Measurements from ENCODE around the gene TRAF3IP1. TPM values are rescaled to one million over a fixed set of nuclear protein-coding genes. Genes with fewer than 3 reads are reported as not detected.

The TRAF3IP1 gene
- total RNA-seq, 1 experiment from 2014 or later, result 18.6 TPM

GRCh38 chr2:238409341-238410199 is 89.3 kb downstream of the TRAF3IP1 start:
- Mint-ChIP-seq H3K27me3 (ENCODE audit: unreplicated experiment) (no peaks in the 10 kb centered on the region), H3K27ac (ENCODE audit: unreplicated experiment) (no peak overlapping the region), H3K4me3 (ENCODE audit: low read depth, unreplicated experiment) (no peak overlapping the region), H3K36me3 (ENCODE audit: insufficient read depth, unreplicated experiment) (no peaks in the 10 kb centered on the region), H3K9me3 (ENCODE audit: low read depth, unreplicated experiment) (no peaks in the 10 kb centered on the region), H3K4me1 (ENCODE audit: low read depth, unreplicated experiment) (no peaks in the 10 kb centered on the region)
- no peak for TF ChIP-seq CTCF (IDR thresholded peaks at IDR 0.05; ENCODE audit: unreplicated experiment)
- no TSS peak for BruUV-seq (replicated peaks)
- CTCF ChIA-PET, result no interaction called here
- DNase-seq, result no peak
- intact Hi-C loops (cut with micrococcal nuclease; ENCODE audit: unreplicated experiment), result no loop called here

GRCh38 chr2:238412067-238412767 is 91.9 kb downstream of the TRAF3IP1 start:
- Mint-ChIP-seq H3K27ac (ENCODE audit: unreplicated experiment) (no peak overlapping the region), H3K27me3 (ENCODE audit: unreplicated experiment) (no peaks in the 10 kb centered on the region), H3K36me3 (ENCODE audit: insufficient read depth, unreplicated experiment) (no peaks in the 10 kb centered on the region), H3K4me3 (ENCODE audit: low read depth, unreplicated experiment) (no peak overlapping the region), H3K9me3 (ENCODE audit: low read depth, unreplicated experiment) (peaks cover 2% of the 10 kb centered on the region), H3K4me1 (ENCODE audit: low read depth, unreplicated experiment) (no peaks in the 10 kb centered on the region)
- BruUV-seq (replicated peaks), result no TSS peak
- intact Hi-C loops (cut with micrococcal nuclease; ENCODE audit: unreplicated experiment), result no loop called here
- CTCF ChIA-PET, result no interaction called here
- no peak for TF ChIP-seq CTCF (IDR thresholded peaks at IDR 0.05; ENCODE audit: unreplicated experiment)
- no peak for DNase-seq

- no peak for DNase-seq
- TF ChIP-seq CTCF (IDR thresholded peaks at IDR 0.05; ENCODE audit: unreplicated experiment), result no peak
- CTCF ChIA-PET, result no interaction called here
- Mint-ChIP-seq H3K4me3 (ENCODE audit: low read depth, unreplicated experiment) (no peak overlapping the region), H3K4me1 (ENCODE audit: low read depth, unreplicated experiment) (peaks cover 6% of the 10 kb centered on the region), H3K36me3 (ENCODE audit: insufficient read depth, unreplicated experiment) (peaks cover 4% of the 10 kb centered on the region), H3K27ac (ENCODE audit: unreplicated experiment) (no peak overlapping the region), H3K9me3 (ENCODE audit: low read depth, unreplicated experiment) (peaks cover 2% of the 10 kb centered on the region), H3K27me3 (ENCODE audit: unreplicated experiment) (no peaks in the 10 kb centered on the region)
- BruUV-seq (replicated peaks), result no TSS peak
- intact Hi-C loops (cut with micrococcal nuclease; ENCODE audit: unreplicated experiment), result no loop called here
These were observed 93.0 kb downstream of the TRAF3IP1 start for GRCh38 chr2:238413368-238413767.

GRCh38 chr2:238415036-238415764 is 94.9 kb downstream of the TRAF3IP1 start:
- CTCF ChIA-PET, result no interaction called here
- BruUV-seq (replicated peaks), result no TSS peak
- H3K27me3 Mint-ChIP-seq (ENCODE audit: unreplicated experiment), result no peaks in the 10 kb centered on the region
- no peak overlapping the region for H3K27ac Mint-ChIP-seq (ENCODE audit: unreplicated experiment)
- H3K36me3 Mint-ChIP-seq (ENCODE audit: insufficient read depth, unreplicated experiment), result peaks cover 5% of the 10 kb centered on the region
- H3K9me3 Mint-ChIP-seq (ENCODE audit: low read depth, unreplicated experiment), result peaks cover 2% of the 10 kb centered on the region
- no peak overlapping the region for H3K4me3 Mint-ChIP-seq (ENCODE audit: low read depth, unreplicated experiment)
- peaks cover 15% of the 10 kb centered on the region for H3K4me1 Mint-ChIP-seq (ENCODE audit: low read depth, unreplicated experiment)
- no peak for DNase-seq
- TF ChIP-seq CTCF (IDR thresholded peaks at IDR 0.05; ENCODE audit: unreplicated experiment), result no peak
- intact Hi-C loops (cut with micrococcal nuclease; ENCODE audit: unreplicated experiment), result no loop called here

All from Calu3 (cell line).